Keratinocyte (primary cell): ENCODE measurements around the gene CFAP298. TPM values are rescaled to one million over a fixed set of nuclear protein-coding genes. Genes with fewer than 3 reads are reported as not detected.

Experiments
- DNase-seq: peaks from one replicate; pipeline ENCODE4 v3.0.0-alpha.2; 2011; ENCODE audit warnings: low read depth, missing footprints, low spot score
- FAIRE-seq: peaks from 2 replicates; lab custom pipeline; 2011; peaks lifted over from hg19 to GRCh38; lab: Jason Lieb, UNC
- H2AFZ ChIP-seq: 2 replicates; pipeline ENCODE4 v1.6.0; 2012; ENCODE audit warnings: low read length, control low read depth, inconsistent platforms; ENCODE audit not compliant: control insufficient read depth
- H3K27ac ChIP-seq: 2 replicates; pipeline ENCODE4 v1.5.1; 2011; ENCODE audit warnings: low read length; ENCODE audit not compliant: control insufficient read depth, insufficient read depth
- H3K27me3 ChIP-seq: 3 replicates; pipeline ENCODE4 v1.6.0; 2011; ENCODE audit warnings: low read length; ENCODE audit not compliant: control insufficient read depth, insufficient read depth; ENCODE audit errors: extremely low read depth
- H3K36me3 ChIP-seq, 2 experiments: 2 replicates in 1 of 2; 3 replicates in 1 of 2; pipeline ENCODE4 v1.5.1; 2011; ENCODE audit warnings: low read length in 2 of 2, mild to moderate bottlenecking in 1 of 2; ENCODE audit not compliant: control insufficient read depth in 2 of 2, insufficient read depth in 2 of 2; ENCODE audit errors: extremely low read depth in 1 of 2
- H3K4me1 ChIP-seq: 3 replicates; pipeline ENCODE4 v1.5.1; 2011; ENCODE audit warnings: low read length; ENCODE audit not compliant: control insufficient read depth, insufficient read depth; ENCODE audit errors: extremely low read depth
- H3K4me2 ChIP-seq: 3 replicates; pipeline ENCODE4 v1.6.0; 2011; ENCODE audit warnings: low read depth, low read length; ENCODE audit not compliant: control insufficient read depth, insufficient read depth; ENCODE audit errors: extremely low read depth
- H3K4me3 ChIP-seq, 3 experiments: fragments of 200-600 bp in 1 of 3; sonication (generic) in 1 of 3; 2 replicates in 2 of 3; 3 replicates in 1 of 3; pipeline ENCODE4 v1.5.1; 2011 to 2016; ENCODE audit warnings: low read length in 3 of 3, mild to moderate bottlenecking in 3 of 3, control low read depth in 2 of 3, inconsistent platforms in 1 of 3, low read depth in 1 of 3, mixed read lengths in 1 of 3, mixed run types in 1 of 3, moderate library complexity in 1 of 3; ENCODE audit not compliant: control insufficient read depth in 2 of 3, insufficient read depth in 2 of 3; ENCODE audit errors: extremely low read depth in 1 of 3
- H3K79me2 ChIP-seq: 2 replicates; pipeline ENCODE4 v1.6.0; 2012; ENCODE audit warnings: low read length; ENCODE audit not compliant: control insufficient read depth, insufficient read depth
- H3K9ac ChIP-seq: 3 replicates; pipeline ENCODE4 v1.6.0; 2011; ENCODE audit warnings: low read length; ENCODE audit not compliant: control insufficient read depth, insufficient read depth; ENCODE audit errors: extremely low read depth
- H3K9me1 ChIP-seq: 3 replicates; pipeline ENCODE4 v1.6.0; 2011; ENCODE audit warnings: low read length; ENCODE audit not compliant: control insufficient read depth, insufficient read depth; ENCODE audit errors: extremely low read depth
- H3K9me3 ChIP-seq: 2 replicates; pipeline ENCODE4 v1.5.1; 2012; ENCODE audit warnings: low read depth, low read length; ENCODE audit not compliant: control insufficient read depth
- H4K20me1 ChIP-seq: 3 replicates; pipeline ENCODE4 v1.6.0; 2011; ENCODE audit warnings: low read length; ENCODE audit not compliant: control insufficient read depth, insufficient read depth; ENCODE audit errors: extremely low read depth
- EZH2 ChIP-seq: IDR thresholded peaks from one replicate; pipeline ENCODE4 v1.6.1; 2012; ENCODE audit warnings: inconsistent platforms, mild to moderate bottlenecking, low read length, moderate library complexity
- dilution Hi-C: fragments of 300-500 bp; cut with MboI; formaldehyde crosslinking; loops from one replicate; pipeline ENCODE4 v1.7.0; 2020; ENCODE audit warnings: low sequenced_read_pairs; ENCODE audit not compliant: extremely low pct_ligation_motif_present
- polyA plus RNA-seq, 5 experiments: library from polyadenylated mRNA; depleted of rRNA in 3 of 5; stranded (reverse) in 3 of 5; stranded (forward) in 1 of 5; unstranded in 1 of 5; fragments of >200 nt; gene quantifications; 1 replicate in 1 of 5; 2 replicates in 3 of 5; 3 replicates in 1 of 5; pipeline versions ENCODE4 v1.2.1 to v1.2.3, GENCODE V29; 2011 to 2012; ENCODE audit warnings: missing spikeins in 2 of 5, low read depth in 1 of 5, low replicate concordance in 1 of 5
- TF ChIP-seq, protein P1 (sequence below), 3 experiments: IDR thresholded peaks in 1 of 3; conservative IDR thresholded peaks in 1 of 3; optimal IDR thresholded peaks in 1 of 3; 2 replicates in 2 of 3; 3 replicates in 1 of 3; pipeline versions ENCODE3 to v1.5.1; 2011; ENCODE audit warnings: low read length in 3 of 3, mild to moderate bottlenecking in 3 of 3, moderate library complexity in 2 of 3, control low read depth in 1 of 3, inconsistent platforms in 1 of 3; ENCODE audit not compliant: insufficient read depth in 2 of 3; ENCODE audit errors: extremely low read depth in 1 of 3

Gene CFAP298
- polyA plus RNA-seq, 1 donor (not counting 4 experiments of a cell fraction or from before 2014, with no cell fraction given) = 47.2 TPM

DNA sequence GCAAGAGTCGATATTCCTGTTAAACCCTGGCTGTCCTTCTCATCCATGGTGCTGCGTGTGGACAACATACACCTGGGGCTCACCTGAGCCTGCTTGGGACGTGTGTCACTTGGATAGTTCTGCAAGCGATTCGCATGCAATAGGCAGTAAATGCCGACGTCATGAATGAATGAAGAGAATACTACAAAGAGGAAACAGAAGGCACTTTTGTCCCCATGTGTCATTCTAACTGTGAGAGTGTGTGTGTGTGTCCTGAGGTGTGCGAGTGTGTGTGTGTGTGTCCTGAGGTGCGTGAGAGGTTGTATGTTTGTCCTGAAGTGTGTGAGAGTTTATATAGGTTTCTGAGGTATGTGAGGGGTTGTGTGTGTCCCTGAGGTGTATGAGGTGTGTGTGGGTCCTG, 26.2 kb downstream of the CFAP298 start:
- Histone ChIP-seq H3K27me3 (no peaks in the 10 kb centered on the region), H3K4me2 (no peak overlapping the region), H2AFZ (no peak overlapping the region), H3K4me1 (no peaks in the 10 kb centered on the region), H3K9ac (no peak overlapping the region), H3K9me3 (no peaks in the 10 kb centered on the region), H4K20me1 (no peaks in the 10 kb centered on the region), H3K27ac (no peak overlapping the region), H3K36me3 (no peaks in the 10 kb centered on the region), H3K79me2 (no peaks in the 10 kb centered on the region), H3K9me1 (no peaks in the 10 kb centered on the region), H3K4me3 (no peak overlapping the region)
- no peak for TF ChIP-seq EZH2
- TF ChIP-seq, protein P1, sequence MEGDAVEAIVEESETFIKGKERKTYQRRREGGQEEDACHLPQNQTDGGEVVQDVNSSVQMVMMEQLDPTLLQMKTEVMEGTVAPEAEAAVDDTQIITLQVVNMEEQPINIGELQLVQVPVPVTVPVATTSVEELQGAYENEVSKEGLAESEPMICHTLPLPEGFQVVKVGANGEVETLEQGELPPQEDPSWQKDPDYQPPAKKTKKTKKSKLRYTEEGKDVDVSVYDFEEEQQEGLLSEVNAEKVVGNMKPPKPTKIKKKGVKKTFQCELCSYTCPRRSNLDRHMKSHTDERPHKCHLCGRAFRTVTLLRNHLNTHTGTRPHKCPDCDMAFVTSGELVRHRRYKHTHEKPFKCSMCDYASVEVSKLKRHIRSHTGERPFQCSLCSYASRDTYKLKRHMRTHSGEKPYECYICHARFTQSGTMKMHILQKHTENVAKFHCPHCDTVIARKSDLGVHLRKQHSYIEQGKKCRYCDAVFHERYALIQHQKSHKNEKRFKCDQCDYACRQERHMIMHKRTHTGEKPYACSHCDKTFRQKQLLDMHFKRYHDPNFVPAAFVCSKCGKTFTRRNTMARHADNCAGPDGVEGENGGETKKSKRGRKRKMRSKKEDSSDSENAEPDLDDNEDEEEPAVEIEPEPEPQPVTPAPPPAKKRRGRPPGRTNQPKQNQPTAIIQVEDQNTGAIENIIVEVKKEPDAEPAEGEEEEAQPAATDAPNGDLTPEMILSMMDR (optimal IDR thresholded peaks at IDR 0.05 in 1 of 3, IDR thresholded peaks at IDR 0.05 in 1 of 3, conservative IDR thresholded peaks at IDR 0.05 in 1 of 3; ENCODE audit: extremely low read depth in 1 of 3, insufficient read depth in 2 of 3, low read length in 3 of 3) = no peak
- FAIRE-seq (no peak), DNase-seq (no peak)
- dilution Hi-C loops = no loop called here

DNA sequence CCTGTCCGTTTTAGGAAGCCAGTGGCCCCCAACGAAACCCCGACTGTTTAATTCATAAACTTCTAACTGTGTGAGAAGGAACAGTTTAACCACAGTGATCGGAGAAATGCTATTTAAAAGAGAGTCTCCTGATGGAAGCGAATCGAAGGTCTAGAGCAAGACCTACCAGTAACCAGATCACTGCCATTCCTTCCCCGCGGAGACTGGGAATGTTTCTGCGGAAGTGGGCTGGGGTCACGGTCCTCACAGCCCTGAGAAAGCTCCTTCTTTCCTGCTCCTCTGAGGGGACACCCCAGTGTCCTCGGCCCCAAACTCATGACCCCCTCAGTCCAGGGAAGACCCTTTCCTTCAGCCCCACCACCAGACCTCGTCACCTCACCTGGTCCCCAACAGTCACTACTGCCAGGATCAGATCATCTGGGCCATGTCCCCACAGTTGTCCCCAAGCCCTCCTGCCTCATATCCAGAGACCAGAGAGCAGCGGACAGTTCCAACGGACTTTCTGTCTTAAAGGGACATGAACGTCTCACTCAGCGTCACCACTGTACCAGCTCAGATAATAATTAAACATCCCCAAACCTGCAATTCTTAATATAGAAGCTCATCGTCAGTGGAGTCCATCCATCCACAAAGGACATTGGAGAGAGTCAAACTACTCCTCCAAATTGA, 27.0 kb downstream of the CFAP298 start, which contains the start of gene TCP10L:
TSS of gene TCP10L (minus strand) at position 482 of the 669 bp plus-strand sequence. CDS start 1,219 bp downstream, outside the sequence.
- H2AFZ ChIP-seq = no peak within 1 kb of the TSS
- no peaks in the 10 kb centered on the region for H3K4me1 ChIP-seq
- no peaks in the 10 kb centered on the region for H3K27me3 ChIP-seq
- FAIRE-seq (no peak), DNase-seq (no peak)
- H3K36me3 ChIP-seq = no peaks in the 10 kb centered on the region
- H3K4me2 ChIP-seq = no peak within 1 kb of the TSS
- no peak for TF ChIP-seq EZH2
- TF ChIP-seq, protein P1 (optimal IDR thresholded peaks at IDR 0.05 in 1 of 3, IDR thresholded peaks at IDR 0.05 in 1 of 3, conservative IDR thresholded peaks at IDR 0.05 in 1 of 3; ENCODE audit: extremely low read depth in 1 of 3, insufficient read depth in 2 of 3, low read length in 3 of 3) = no peak
- no peak within 1 kb of the TSS for H3K27ac ChIP-seq
- no peaks in the 10 kb centered on the region for H3K79me2 ChIP-seq
- H3K9ac ChIP-seq = no peak within 1 kb of the TSS
- dilution Hi-C loops = no loop called here
- H4K20me1 ChIP-seq = no peaks in the 10 kb centered on the region
- no peaks in the 10 kb centered on the region for H3K9me3 ChIP-seq
- no peak within 1 kb of the TSS for H3K4me3 ChIP-seq
- H3K9me1 ChIP-seq = no peaks in the 10 kb centered on the region
